Stimulated activated memory B cell treated with anti-CD40 and anti-IgM and Interleukin-4, amounts not matched to agents 10 μg/mL and 1 μg/mL and 100 μg/mL, for 72 hours (primary cell): ENCODE measurements around the gene ZNF502.
A peak's percentile ranks its signal among the peaks of the same experiment; 100 is the strongest.
"Not testable (repeated sequence)": the region's sequence is repeated elsewhere in the genome, so short reads cannot be mapped to it uniquely, and the experiment has no call there.

Source experiments
- ATAC-seq: fragments of 150-1000 bp; cut with Tn5 transposase; 2 replicates; pipeline ENCODE4 v1.10.0; 2021
- H3K27ac Mint-ChIP-seq: one replicate; pipeline ENCODE4 v1.8.0; 2022; ENCODE audit warnings: mild to moderate bottlenecking, mixed read lengths
- H3K27me3 Mint-ChIP-seq: one replicate; pipeline ENCODE4 v1.8.0; 2022; ENCODE audit warnings: mixed read lengths
- H3K36me3 Mint-ChIP-seq: one replicate; pipeline ENCODE4 v1.8.0; 2022; ENCODE audit warnings: mixed read lengths
- H3K4me1 Mint-ChIP-seq: one replicate; pipeline ENCODE4 v1.8.0; 2022; ENCODE audit warnings: mixed read lengths
- H3K4me3 Mint-ChIP-seq: one replicate; pipeline ENCODE4 v1.8.0; 2022; ENCODE audit warnings: mild to moderate bottlenecking, moderate library complexity, mixed read lengths
- H3K9me3 Mint-ChIP-seq: one replicate; pipeline ENCODE4 v1.8.0; 2022; ENCODE audit warnings: mixed read lengths

Gene ZNF502

DNA sequence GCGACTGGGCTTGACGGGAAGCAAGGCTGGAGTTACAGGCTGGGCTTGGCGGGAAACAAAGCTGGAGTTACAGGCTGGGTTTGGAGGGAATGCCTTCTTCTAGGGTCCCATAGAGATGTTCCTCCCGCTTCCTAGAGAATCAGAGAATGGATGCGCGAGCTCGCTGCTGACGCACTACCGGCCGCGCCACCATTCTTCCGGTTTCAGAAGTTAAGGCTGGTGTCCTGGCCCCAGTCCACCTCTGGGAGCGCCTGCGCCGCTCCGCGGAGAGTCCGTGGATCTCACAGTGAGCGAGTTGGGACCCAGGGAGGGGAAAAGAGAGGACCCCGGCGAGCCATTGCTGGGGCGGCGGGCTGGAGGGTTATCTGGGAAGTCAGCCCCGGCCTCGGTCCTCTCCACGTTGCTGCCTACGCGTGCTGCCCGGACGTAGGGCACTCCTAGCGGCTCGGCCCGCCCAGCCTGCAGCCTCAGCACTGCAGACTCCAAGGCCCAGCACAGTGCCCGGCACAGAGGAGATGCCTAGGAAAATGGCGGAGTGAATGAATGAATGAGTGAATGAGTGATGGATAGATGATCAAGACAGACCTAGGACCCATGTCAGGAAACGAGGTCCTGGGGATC, at the start of gene ZNF502:
TSS of gene ZNF502 (plus strand) at position 206 of the 621 bp plus-strand sequence. CDS start 7,602 bp downstream, outside the sequence.
- Mint-ChIP-seq H3K27me3 (peaks cover 25% of the 10 kb centered on the region), H3K27ac (peak within 1 kb of the TSS; percentile 91), H3K36me3 (peaks cover 46% of the 10 kb centered on the region), H3K9me3 (peaks cover 23% of the 10 kb centered on the region), H3K4me1 (peaks cover 13% of the 10 kb centered on the region), H3K4me3 (peak within 1 kb of the TSS; percentile 96)
- peak; percentile 88 for ATAC-seq

DNA sequence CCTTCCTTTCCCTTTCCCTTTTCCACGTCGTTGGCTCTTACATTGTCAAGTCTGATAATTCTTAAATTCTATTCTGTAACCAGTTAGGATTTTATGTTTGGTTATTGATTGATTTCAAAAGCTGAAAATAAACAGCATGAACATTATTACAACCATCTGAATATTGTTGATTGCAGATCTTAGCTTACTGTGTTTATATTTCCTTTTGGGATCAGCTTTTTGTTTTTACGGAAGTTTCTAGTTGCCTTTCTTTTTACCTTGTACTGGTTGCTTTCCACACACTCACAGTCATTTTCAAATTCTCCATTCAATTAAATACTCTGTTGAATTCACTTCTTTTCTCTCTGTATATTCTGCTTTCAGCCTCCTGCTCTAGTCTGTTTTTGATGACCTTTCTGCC, 47.3 kb upstream of the ZNF502 start:
- peaks cover 53% of the 10 kb centered on the region for H3K36me3 Mint-ChIP-seq
- H3K4me3 Mint-ChIP-seq, result no peak overlapping the region
- no peak overlapping the region for H3K27ac Mint-ChIP-seq
- H3K9me3 Mint-ChIP-seq, result peaks cover 13% of the 10 kb centered on the region
- H3K27me3 Mint-ChIP-seq, result no peaks in the 10 kb centered on the region
- ATAC-seq, result no peak
- H3K4me1 Mint-ChIP-seq, result no peaks in the 10 kb centered on the region

DNA sequence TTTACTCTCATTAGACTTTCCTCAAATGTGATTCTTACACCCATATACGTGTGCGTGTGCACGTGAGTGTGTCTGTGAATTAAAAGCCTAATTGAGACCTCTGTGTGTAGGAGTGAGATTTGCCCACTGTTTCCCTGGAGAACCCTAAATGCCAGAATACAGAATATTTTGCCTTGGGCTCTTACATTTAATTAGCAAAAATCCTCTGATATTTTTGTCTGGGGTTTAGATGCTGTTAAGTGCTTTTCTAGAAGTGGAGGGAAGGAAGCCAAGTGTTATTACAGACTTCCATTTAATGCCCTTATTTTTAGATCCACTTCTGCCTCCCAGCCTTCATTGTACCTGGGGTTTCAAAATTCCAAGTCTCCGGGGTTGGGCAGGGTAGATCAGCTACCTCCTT, 46.1 kb upstream of the ZNF502 start:
- Mint-ChIP-seq H3K4me1 (no peaks in the 10 kb centered on the region), H3K36me3 (peaks cover 42% of the 10 kb centered on the region), H3K9me3 (peaks cover 13% of the 10 kb centered on the region)

DNA sequence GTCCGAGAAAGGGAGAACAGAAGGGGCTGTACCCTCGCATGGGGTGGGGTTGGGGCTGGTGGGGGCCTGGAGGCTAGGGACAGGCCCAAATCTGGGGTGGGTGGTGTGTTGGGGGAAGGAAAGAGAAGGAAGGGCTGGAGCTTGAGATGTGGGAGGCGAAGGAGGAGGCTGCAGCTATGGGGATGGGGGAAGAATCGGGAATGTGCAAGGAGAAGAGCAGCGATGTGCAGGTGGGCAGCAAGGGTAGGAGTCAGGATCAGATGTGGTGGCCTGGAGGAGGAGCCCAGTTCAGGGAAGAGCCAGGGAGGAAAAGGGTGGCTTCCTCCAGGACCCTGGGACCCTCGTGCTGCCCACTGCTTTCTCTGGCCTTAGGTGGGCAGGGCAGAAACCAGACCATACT, 42.7 kb upstream of the ZNF502 start:
- Mint-ChIP-seq H3K9me3 (peaks cover 24% of the 10 kb centered on the region), H3K27me3 (no peaks in the 10 kb centered on the region), H3K27ac (no peak overlapping the region), H3K4me3 (no peak overlapping the region), H3K36me3 (peaks cover 46% of the 10 kb centered on the region), H3K4me1 (no peaks in the 10 kb centered on the region)
- no peak for ATAC-seq

More for the DNA sequence above, 46.1 kb upstream of the ZNF502 start:
- ATAC-seq, result no peak
- Mint-ChIP-seq H3K27ac (no peak overlapping the region), H3K27me3 (no peaks in the 10 kb centered on the region), H3K4me3 (no peak overlapping the region)

DNA sequence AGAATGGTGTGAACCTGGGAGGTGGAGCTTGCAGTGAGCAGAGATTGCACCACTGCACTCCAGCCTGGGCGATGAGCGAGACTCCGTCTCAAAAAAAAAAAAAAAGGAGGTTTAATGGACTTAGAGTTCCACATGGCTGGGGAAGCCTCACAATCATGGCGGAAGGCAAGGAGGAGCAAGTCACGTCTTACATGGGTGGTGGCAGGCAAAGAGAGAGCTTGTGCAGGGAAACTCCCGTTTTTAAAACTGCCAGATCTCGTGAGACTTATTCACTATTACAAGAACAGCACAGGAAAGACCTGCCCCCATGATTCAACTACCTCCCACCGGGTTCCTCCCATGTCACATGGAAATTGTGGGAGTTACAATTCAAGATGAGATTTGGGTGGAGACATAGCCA, 39.0 kb upstream of the ZNF502 start:
- Mint-ChIP-seq H3K9me3 (peaks cover 20% of the 10 kb centered on the region), H3K36me3 (peaks cover 34% of the 10 kb centered on the region)
- H3K4me1 Mint-ChIP-seq, H3K27me3 Mint-ChIP-seq, H3K27ac Mint-ChIP-seq, H3K4me3 Mint-ChIP-seq, ATAC-seq: not testable (repeated sequence)

DNA sequence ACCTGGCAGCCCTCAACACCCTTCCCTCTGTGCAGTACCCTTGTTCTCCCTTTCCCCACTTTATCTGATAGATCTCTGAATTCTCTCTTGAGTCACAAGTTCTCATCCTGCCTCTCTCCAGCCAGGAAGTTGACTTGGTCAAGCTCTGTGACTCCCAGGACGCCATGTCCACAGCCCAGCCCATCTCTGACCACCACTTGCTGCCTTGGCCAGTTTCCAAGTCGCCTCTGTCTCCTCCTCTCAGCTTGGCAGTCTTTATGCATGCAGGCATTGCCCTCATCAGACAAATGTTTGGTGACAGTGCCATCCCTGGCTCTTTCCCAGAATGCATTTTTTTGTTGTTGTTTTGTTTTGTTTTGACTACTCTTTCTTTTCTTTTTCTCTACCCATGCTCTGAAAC, 38.2 kb upstream of the ZNF502 start:
- Mint-ChIP-seq H3K4me3 (no peak overlapping the region), H3K4me1 (no peaks in the 10 kb centered on the region), H3K27me3 (no peaks in the 10 kb centered on the region), H3K9me3 (peaks cover 20% of the 10 kb centered on the region), H3K36me3 (peaks cover 34% of the 10 kb centered on the region), H3K27ac (no peak overlapping the region)
- no peak for ATAC-seq

DNA sequence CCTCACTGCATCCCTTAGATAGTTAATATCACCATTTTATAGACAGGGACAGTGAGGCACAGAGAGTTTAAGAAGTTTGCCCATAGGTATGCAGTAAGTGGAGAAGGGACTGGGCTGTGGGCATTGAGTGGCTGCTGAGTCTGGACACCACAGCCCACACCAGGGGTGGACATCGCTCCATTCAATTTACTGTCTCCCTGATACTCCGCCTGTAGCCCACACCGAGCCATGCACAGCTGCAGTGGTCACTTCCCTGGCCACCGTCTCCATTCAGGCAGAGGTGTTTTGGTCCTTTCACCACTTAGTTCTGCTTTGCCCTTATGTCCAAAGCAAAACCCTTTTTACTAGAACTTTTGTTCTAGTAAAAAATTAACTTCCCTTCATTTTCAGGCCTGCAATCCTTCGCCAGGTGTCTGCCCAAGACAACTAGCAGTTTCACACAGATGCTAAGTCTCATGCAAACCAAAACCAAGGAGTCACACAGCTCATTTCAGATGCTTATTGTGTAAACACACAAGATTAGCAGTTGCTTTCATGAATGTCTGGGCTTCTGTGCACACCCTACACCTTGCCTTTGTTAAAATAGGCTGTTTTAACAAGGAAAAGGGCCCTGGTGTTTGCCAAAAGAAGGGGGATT, 33.9 kb upstream of the ZNF502 start:
- H3K27ac Mint-ChIP-seq, result no peak overlapping the region
- H3K4me3 Mint-ChIP-seq, result no peak overlapping the region
- H3K9me3 Mint-ChIP-seq, result peaks cover 16% of the 10 kb centered on the region
- no peaks in the 10 kb centered on the region for H3K27me3 Mint-ChIP-seq
- ATAC-seq, result no peak
- H3K4me1 Mint-ChIP-seq, result no peaks in the 10 kb centered on the region
- H3K36me3 Mint-ChIP-seq, result peaks cover 43% of the 10 kb centered on the region

DNA sequence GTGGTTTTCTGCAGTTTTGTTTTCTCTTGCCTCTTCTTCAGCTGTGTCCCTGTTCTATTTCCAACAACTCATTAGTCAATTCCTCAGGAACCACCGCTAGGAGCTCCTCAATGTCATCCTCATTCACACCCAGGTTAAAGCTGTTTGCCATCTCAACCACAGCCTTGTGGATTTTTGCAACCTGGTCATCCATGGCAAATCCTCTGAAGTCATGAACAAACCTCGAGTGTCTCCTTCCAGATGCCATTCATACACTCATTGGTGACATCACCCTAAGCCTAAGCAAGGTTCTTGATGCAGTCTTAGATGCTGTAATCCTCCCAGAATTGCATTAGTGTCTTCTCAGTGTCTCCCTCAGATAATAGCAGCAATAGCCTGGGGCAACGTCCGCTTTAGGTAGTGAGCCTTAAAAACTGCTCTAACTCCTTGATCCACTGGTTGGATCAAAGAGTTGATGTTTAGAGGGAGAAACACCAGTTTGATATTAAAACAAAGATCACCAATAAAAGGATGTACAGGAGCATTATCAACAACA, 31.5 kb upstream of the ZNF502 start:
- Mint-ChIP-seq H3K27ac (no peak overlapping the region), H3K4me1 (peaks cover 16% of the 10 kb centered on the region), H3K4me3 (no peak overlapping the region), H3K27me3 (no peaks in the 10 kb centered on the region), H3K9me3 (peaks cover 9% of the 10 kb centered on the region), H3K36me3 (peaks cover 52% of the 10 kb centered on the region)
- ATAC-seq, result no peak

DNA sequence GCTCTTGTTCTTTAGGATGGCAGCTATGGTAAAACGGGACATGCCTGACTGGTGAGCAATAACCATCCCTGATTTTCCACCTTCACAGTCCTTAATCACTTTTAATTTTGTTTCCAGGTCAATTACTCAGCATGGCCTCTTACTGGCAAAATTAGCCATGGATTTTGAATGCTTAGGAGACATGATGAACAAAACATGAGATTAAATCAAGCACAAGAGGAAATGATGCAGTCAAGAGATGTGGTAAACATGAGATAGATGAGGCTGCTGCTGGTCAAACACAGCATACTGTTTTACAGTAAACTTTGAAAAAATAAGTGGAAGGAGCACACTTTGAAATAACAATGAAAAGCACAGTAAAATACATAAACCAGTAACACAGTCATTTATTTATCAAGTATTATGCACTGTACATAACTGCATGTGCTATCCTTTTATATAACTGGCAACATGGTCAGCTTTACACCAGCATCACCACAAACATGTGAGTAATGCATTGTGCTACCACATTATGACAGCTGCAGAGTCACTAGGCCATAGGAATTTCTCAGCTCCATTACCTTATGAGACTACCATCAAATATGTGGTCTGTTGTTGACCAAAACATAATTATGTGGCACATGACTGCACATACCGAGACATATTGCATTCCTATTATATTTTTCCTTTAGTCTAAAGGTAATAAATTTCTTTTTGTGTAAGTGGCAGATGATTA, 30.1 kb upstream of the ZNF502 start:
- Mint-ChIP-seq H3K27ac (no peak overlapping the region), H3K9me3 (peaks cover 17% of the 10 kb centered on the region), H3K4me3 (no peak overlapping the region), H3K4me1 (peaks cover 16% of the 10 kb centered on the region), H3K36me3 (peaks cover 53% of the 10 kb centered on the region), H3K27me3 (peaks cover 12% of the 10 kb centered on the region)
- ATAC-seq, result no peak

DNA sequence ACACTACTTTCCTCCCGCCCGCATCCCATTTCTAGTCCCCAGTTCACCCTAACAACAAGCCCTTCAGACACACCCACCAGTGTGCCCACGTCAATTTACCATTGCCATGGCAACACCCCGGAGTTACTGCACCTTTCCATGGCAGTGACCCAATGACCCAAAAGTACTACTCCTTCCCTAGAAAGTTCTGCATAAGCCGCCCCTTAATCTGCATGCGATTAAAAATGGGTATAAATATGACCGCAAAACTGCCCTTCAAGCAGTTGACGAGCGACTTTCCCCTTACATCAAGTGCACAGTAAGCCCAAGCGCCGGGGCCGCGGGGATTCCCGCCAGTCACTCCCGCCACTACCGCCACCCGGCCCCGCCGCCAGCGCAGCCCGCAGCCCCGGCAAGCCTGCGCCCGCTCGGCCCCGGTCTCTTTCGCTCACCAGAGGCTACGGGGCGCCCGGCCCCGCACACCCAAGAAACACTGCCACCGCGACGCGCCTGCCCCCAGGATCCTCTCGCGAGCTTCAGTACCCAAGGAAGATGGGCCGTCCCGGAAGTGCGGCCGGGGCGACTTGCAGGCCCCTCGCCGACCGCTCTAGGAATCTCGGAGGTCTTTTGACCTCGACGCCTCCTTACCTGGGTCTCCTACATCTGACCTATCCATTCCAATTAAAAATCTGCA, 27.2 kb upstream of the ZNF502 start:
- Mint-ChIP-seq H3K4me3 (peak overlapping the region; percentile 91), H3K27ac (peak overlapping the region; percentile 83), H3K36me3 (peaks cover 53% of the 10 kb centered on the region), H3K4me1 (peaks cover 16% of the 10 kb centered on the region), H3K27me3 (peaks cover 40% of the 10 kb centered on the region), H3K9me3 (peaks cover 26% of the 10 kb centered on the region)
- peak; percentile 95 for ATAC-seq

DNA sequence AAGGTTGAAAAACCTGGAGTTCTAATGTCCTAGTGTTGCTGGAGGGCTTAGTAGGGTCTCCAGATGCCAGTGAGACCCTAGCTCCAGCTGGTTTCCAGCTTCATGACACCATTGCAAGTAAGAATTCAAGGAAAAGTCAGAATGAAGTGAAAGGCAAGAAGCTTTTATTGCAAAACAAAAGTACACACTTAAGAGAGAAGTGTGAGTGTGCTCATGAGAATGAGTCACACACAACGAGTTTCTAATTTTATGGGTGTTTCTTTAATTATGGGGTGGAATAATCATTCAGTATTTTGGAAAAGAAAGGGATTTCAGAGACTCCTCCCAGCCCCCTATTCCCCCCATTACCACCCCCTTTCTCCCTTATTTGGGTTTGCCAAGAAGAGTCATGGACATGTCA, 24.6 kb upstream of the ZNF502 start:
- peaks cover 16% of the 10 kb centered on the region for H3K4me1 Mint-ChIP-seq
- H3K36me3 Mint-ChIP-seq, result peaks cover 40% of the 10 kb centered on the region
- H3K27ac Mint-ChIP-seq, result no peak overlapping the region
- no peak overlapping the region for H3K4me3 Mint-ChIP-seq
- H3K27me3 Mint-ChIP-seq, result peaks cover 65% of the 10 kb centered on the region
- no peak for ATAC-seq
- peaks cover 28% of the 10 kb centered on the region for H3K9me3 Mint-ChIP-seq

DNA sequence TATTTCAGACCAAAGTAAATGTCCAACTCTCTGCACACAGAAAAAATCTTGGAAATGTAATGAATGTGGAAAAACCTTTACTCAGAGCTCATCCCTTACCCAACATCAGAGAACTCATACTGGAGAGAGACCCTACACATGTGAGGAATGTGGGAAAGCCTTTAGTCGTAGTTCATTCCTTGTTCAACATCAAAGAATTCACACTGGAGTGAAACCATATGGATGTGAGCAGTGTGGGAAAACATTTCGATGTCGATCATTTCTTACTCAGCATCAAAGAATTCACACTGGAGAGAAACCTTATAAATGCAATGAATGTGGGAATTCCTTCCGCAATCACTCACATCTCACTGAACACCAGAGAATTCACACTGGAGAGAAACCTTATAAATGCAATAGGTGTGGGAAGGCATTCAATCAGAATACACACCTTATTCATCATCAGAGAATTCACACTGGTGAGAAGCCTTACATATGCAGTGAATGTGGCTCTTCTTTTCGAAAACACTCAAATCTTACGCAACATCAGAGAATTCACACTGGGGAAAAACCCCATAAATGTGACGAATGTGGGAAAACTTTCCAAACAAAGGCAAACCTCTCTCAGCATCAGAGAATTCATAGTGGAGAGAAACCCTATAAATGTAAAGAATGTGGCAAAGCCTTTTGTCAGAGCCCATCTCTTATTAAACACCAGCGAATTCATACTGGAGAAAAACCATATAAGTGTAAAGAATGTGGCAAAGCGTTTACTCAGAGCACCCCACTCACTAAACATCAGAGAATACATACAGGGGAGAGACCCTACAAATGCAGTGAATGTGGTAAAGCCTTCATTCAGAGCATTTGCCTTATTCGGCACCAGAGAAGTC, 9.0 kb downstream of the ZNF502 start:
- Mint-ChIP-seq H3K9me3 (peaks cover 42% of the 10 kb centered on the region), H3K27ac (no peak overlapping the region), H3K36me3 (peaks cover 73% of the 10 kb centered on the region), H3K27me3 (no peaks in the 10 kb centered on the region), H3K4me1 (no peaks in the 10 kb centered on the region), H3K4me3 (no peak overlapping the region)
- ATAC-seq, result no peak

DNA sequence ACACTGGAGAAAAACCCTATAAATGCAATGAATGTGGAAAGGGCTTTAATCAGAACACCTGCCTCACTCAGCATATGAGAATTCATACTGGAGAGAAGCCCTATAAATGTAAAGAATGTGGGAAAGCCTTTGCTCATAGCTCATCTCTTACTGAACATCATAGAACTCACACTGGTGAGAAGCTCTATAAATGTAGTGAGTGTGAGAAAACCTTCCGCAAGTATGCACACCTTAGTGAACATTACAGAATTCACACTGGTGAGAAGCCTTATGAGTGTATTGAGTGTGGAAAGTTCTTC, 9.6 kb downstream of the ZNF502 start:
- Mint-ChIP-seq H3K4me1 (no peaks in the 10 kb centered on the region), H3K27me3 (no peaks in the 10 kb centered on the region), H3K4me3 (no peak overlapping the region), H3K36me3 (peaks cover 68% of the 10 kb centered on the region), H3K9me3 (peaks cover 39% of the 10 kb centered on the region), H3K27ac (no peak overlapping the region)
- ATAC-seq, result no peak

DNA sequence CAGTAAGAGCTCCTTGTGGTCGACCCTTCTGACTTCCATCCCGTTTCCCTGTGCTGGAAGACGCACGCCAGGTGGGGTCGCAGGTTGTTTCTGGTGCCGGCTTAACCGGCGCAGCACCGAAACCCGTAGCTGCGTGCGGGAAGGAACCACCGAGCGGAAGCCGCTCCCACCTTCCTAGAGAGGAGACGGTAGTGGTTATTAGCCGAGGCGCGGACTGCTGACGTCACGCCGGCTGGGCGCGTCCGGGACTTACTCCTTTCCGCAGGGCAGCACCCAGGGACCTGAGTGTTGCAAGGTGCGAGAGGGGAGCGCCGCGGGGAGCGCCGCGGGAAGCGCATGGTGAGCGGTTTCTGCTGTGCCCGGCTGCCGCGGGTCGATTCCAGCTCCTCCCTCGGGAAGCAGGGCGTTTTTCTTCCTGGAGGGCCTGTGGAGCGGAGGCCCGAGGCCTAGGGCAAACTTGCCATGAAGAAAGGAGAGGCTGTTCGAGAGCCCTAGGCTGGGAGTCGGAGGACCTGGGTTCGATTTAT, 17.0 kb downstream of the ZNF502 start, which contains the start of gene ZNF501:
TSS of gene ZNF501 (plus strand) at position 252 of the 527 bp plus-strand sequence. CDS start 4,787 bp downstream, outside the sequence.
- Mint-ChIP-seq H3K36me3 (peaks cover 61% of the 10 kb centered on the region), H3K27me3 (no peaks in the 10 kb centered on the region), H3K4me3 (peak within 1 kb of the TSS; percentile 100), H3K27ac (peak within 1 kb of the TSS; percentile 98), H3K9me3 (peaks cover 24% of the 10 kb centered on the region), H3K4me1 (peaks cover 14% of the 10 kb centered on the region)
- ATAC-seq, result peak; percentile 99
